Measurements from ENCODE around the gene HTT-AS.
"Not testable (repeated sequence)": the region's sequence is repeated elsewhere in the genome, so short reads cannot be mapped to it uniquely, and the experiment has no call there.

HTT-AS gene

GRCh38 chr4:3054169-3054759 is 20.1 kb downstream of the HTT-AS start:
- no peak for DNase-seq

GRCh38 chr4:3051141-3051897 is 23.0 kb downstream of the HTT-AS start:
- DNase-seq: not testable (repeated sequence)

GRCh38 chr4:3047464-3048286 is 26.7 kb downstream of the HTT-AS start:
- DNase-seq: peak in 37 of 58 donors; percentile 4 to 72 (median 30)

- DNase-seq: no peak
These were observed 27.7 kb downstream of the HTT-AS start for GRCh38 chr4:3046623-3047022.

- DNase-seq: no peak
These were observed 28.2 kb downstream of the HTT-AS start for GRCh38 chr4:3046162-3046561.

- DNase-seq: peak in 2 of 58 donors; percentile 23 to 25
These were observed 29.2 kb downstream of the HTT-AS start for GRCh38 chr4:3044870-3045819.

- DNase-seq: no peak
These were observed 30.9 kb downstream of the HTT-AS start for GRCh38 chr4:3043282-3044020.

GRCh38 chr4:3042226-3042625 is 32.1 kb downstream of the HTT-AS start:
- DNase-seq: no peak

- peak in 13 of 58 donors; percentile 9 to 54 (median 32) for DNase-seq
These were observed 32.9 kb downstream of the HTT-AS start for GRCh38 chr4:3041192-3042142.

- no peak for DNase-seq
These were observed 33.7 kb downstream of the HTT-AS start for GRCh38 chr4:3040452-3041191.

- DNase-seq: no peak
These were observed 34.5 kb downstream of the HTT-AS start for GRCh38 chr4:3039706-3040366.

GRCh38 chr4:3037957-3038461 is 36.3 kb downstream of the HTT-AS start:
- DNase-seq: peak in 3 of 58 donors; percentile 9 to 12 (median 11)

- no peak for DNase-seq
These were observed 38.0 kb downstream of the HTT-AS start for GRCh38 chr4:3036131-3036952.

GRCh38 chr4:3035674-3036073 is 38.7 kb downstream of the HTT-AS start:
- no peak for DNase-seq

- no peak for DNase-seq
These were observed 39.1 kb downstream of the HTT-AS start for GRCh38 chr4:3035249-3035648.

- DNase-seq: no peak
These were observed 40.1 kb downstream of the HTT-AS start for GRCh38 chr4:3034231-3034630.
